AG04450 (cell line): ENCODE data around the gene COX4I2. TPM values are rescaled to one million over a fixed set of nuclear protein-coding genes. Genes with fewer than 3 reads are reported as not detected.

Experiments
- CTCF ChIA-PET: fragments of 300-600, 350-600 bp; formaldehyde crosslinking; extraction: SDS; loops from one replicate; lab custom pipeline; 2022; ENCODE audit warnings: antibody characterized with exemption, inconsistent platforms; lab: Charles Lee
- POLR2A ChIA-PET: fragments of 350-600 bp; formaldehyde crosslinking; extraction: SDS; loops from one replicate; lab custom pipeline; 2021; ENCODE audit warnings: antibody characterized with exemption, inconsistent platforms; lab: Yijun Ruan, JAX
- DNase-seq: peaks from one replicate; pipeline ENCODE4 v3.0.0-alpha.2; 2011; ENCODE audit warnings: low read depth, low spot score
- H3K27ac ChIP-seq: one replicate; pipeline ENCODE4 v1.5.1; 2012; ENCODE audit warnings: low read depth, low read length, control low read depth
- H3K27me3 ChIP-seq: one replicate; pipeline ENCODE4 v1.6.0; 2012; ENCODE audit warnings: low read length; ENCODE audit not compliant: control insufficient read depth, insufficient read depth
- H3K4me3 ChIP-seq: 2 replicates; pipeline ENCODE4 v1.5.1; 2011; ENCODE audit warnings: mild to moderate bottlenecking, low read depth, low read length, control low read depth
- H3K9me3 ChIP-seq: 2 replicates; pipeline ENCODE4 v1.5.1; 2012; ENCODE audit warnings: low read length; ENCODE audit not compliant: control insufficient read depth, insufficient read depth
- polyA plus RNA-seq: library from polyadenylated mRNA; depleted of rRNA; stranded (reverse); fragments of >200 nt; gene quantifications from 2 replicates; pipeline ENCODE4 v1.2.3, GENCODE V29; 2011
- TF ChIP-seq, protein P1 (sequence below): IDR thresholded peaks from 2 replicates; pipeline ENCODE4 v1.5.1; 2011; ENCODE audit warnings: low read depth, low read length, control low read depth, inconsistent platforms

The COX4I2 gene
- polyA plus RNA-seq, 1 experiment: not detected

DNA sequence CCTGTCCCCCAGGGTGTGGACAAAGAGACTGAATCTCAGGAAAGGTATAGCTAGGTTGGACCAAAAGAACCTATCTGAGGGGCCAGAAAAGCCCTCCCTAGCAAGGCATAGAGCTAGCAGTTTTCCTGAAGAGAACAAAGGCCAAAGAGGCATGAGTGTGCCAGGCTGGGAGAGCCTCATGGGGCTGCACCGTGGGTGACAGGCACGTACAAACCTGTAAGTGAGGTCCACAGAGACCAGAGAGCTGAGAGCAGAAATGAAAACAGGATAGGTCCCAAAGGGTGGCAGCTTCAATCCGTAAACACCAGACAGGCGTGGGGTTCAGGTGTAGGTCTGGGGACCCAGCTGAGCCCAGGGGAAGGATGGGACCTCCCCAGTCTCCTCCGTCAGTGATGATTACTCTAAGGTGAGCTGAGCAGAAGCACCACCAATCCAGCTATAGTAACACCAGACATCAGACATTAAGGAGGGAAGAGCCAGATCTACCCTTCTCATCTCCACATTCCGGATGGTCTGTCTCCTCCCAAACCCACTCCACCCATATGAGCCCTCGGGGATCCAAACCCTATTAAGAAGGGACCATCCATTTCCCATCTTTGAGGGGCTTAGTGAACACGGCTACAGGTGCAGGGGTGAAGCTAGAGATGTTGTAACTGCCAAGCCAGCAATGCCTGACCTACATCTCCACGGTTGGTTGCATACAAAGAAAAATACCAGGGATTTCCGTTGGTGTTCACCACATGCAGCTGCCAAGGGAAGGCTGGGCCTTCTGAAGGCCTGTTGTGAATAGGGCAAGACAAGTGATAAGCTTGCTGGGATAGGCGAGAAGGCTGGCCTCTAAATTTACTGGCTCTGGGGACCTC is 46.7 kb downstream of the COX4I2 start:
- ChIA-PET CTCF (interaction anchor here (0.7 to 2.1 kb wide), 4 partner anchors 8 to 39 kb away, joined by 3 to 12 read pairs (median 6); no protein-coding TSS in a partner anchor), POLR2A (no interaction called here)
- DNase-seq: no peak
- no peaks in the 10 kb centered on the region for H3K27me3 ChIP-seq
- TF ChIP-seq, protein P1, sequence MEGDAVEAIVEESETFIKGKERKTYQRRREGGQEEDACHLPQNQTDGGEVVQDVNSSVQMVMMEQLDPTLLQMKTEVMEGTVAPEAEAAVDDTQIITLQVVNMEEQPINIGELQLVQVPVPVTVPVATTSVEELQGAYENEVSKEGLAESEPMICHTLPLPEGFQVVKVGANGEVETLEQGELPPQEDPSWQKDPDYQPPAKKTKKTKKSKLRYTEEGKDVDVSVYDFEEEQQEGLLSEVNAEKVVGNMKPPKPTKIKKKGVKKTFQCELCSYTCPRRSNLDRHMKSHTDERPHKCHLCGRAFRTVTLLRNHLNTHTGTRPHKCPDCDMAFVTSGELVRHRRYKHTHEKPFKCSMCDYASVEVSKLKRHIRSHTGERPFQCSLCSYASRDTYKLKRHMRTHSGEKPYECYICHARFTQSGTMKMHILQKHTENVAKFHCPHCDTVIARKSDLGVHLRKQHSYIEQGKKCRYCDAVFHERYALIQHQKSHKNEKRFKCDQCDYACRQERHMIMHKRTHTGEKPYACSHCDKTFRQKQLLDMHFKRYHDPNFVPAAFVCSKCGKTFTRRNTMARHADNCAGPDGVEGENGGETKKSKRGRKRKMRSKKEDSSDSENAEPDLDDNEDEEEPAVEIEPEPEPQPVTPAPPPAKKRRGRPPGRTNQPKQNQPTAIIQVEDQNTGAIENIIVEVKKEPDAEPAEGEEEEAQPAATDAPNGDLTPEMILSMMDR: no peak
- no peak overlapping the region for H3K4me3 ChIP-seq
- H3K27ac ChIP-seq: no peak overlapping the region
- H3K9me3 ChIP-seq: no peaks in the 10 kb centered on the region

DNA sequence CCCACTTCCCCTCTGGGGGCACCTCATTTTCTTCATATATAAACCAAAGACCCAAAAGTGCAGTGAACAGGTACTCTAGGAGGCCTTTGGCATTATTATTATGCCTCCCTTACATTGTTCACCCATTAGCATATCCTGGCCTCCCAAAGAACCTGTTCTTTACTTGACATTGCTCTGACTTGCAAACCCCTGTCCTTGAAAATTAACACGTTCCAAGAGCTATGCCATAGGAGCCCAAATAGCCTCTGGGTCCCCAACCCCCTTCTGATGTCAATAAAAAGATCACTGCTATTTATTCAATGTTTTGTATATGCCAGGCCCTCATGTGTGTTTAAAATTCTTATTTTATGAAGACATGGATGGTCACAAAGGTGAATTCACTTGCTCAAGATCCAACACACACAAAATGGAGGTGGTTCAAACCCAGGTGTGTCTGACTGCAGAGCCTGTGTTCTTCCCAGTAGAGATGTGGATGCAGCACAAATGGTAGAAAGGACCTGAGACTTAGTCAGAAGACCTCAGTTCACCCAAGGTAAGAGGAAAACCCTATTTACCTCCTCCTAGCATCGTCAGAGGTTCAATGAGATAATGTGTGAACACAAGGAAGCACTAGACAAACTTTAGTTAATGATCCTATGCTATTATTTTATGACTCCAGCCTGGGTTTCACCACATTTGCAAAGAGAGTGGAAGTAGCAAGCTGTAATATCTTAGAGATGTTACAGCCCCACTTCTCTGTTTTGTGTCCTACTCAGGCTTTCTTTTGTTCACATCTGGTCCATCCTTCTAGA is 48.3 kb downstream of the COX4I2 start:
- H3K4me3 ChIP-seq: no peak overlapping the region
- DNase-seq: no peak
- no peaks in the 10 kb centered on the region for H3K9me3 ChIP-seq
- ChIA-PET POLR2A (interaction anchor here (0.7 kb wide), 1 partner anchor 125 kb away, joined by 6 read pairs; no protein-coding TSS in a partner anchor), CTCF (interaction anchor here (0.6 to 2.1 kb wide), 4 partner anchors 21 to 38 kb away, joined by 3 to 12 read pairs (median 8); no protein-coding TSS in a partner anchor)
- H3K27ac ChIP-seq: no peak overlapping the region
- H3K27me3 ChIP-seq: no peaks in the 10 kb centered on the region
- TF ChIP-seq, protein P1: no peak

GRCh38 chr20:31687777-31688176 is 50.1 kb downstream of the COX4I2 start:
- Histone ChIP-seq H3K27me3 (no peaks in the 10 kb centered on the region), H3K4me3 (no peak overlapping the region), H3K27ac (no peak overlapping the region), H3K9me3 (no peaks in the 10 kb centered on the region)
- no peak for DNase-seq
- ChIA-PET CTCF (interaction anchor here (1.1 to 1.6 kb wide), 2 partner anchors 36 to 75 kb away, joined by 3 to 9 read pairs; no protein-coding TSS in a partner anchor), POLR2A (no interaction called here)
- TF ChIP-seq, protein P1: no peak

- Histone ChIP-seq H3K27me3 (no peaks in the 10 kb centered on the region), H3K4me3 (no peak overlapping the region), H3K27ac (no peak overlapping the region), H3K9me3 (no peaks in the 10 kb centered on the region)
- ChIA-PET CTCF (interaction anchor here (1.0 to 3.0 kb wide), 2 partner anchors 28 to 34 kb away, joined by 4 to 14 read pairs; partner anchors contain the start of gene BCL2L1), POLR2A (no interaction called here)
- TF ChIP-seq, protein P1: no peak
- no peak for DNase-seq
Observed at GRCh38 chr20:31689141-31689540, 51.4 kb downstream of the COX4I2 start.
